IPS DF 6.9 (cell line): ENCODE measurements around the gene RFTN1.

Source experiments
- DNase-seq: peaks from one replicate; pipeline ENCODE4 v3.0.0-alpha.2; 2013; ENCODE audit warnings: low read depth, low spot score
- H3K27ac ChIP-seq: one replicate; pipeline ENCODE4 v1.5.1; 2013; ENCODE audit warnings: low read length, control low read depth
- H3K27me3 ChIP-seq: 2 replicates; pipeline ENCODE4 v1.6.1; 2013; ENCODE audit warnings: mild to moderate bottlenecking, low read length; ENCODE audit not compliant: control insufficient read depth, insufficient read depth
- H3K36me3 ChIP-seq: 2 replicates; pipeline ENCODE4 v1.6.1; 2013; ENCODE audit warnings: low read length; ENCODE audit not compliant: control insufficient read depth, insufficient read depth
- H3K4me1 ChIP-seq: 2 replicates; pipeline ENCODE4 v1.6.1; 2013; ENCODE audit warnings: low read length; ENCODE audit not compliant: control insufficient read depth, insufficient read depth
- H3K4me3 ChIP-seq: 2 replicates; pipeline ENCODE4 v1.5.1; 2013; ENCODE audit warnings: mild to moderate bottlenecking, low read length
- H3K9me3 ChIP-seq: 2 replicates; pipeline ENCODE4 v1.6.1; 2013; ENCODE audit warnings: low read length, inconsistent platforms; ENCODE audit not compliant: control insufficient read depth, insufficient read depth
- WGBS: extraction: QIAGEN DNeasy Blood & Tissue Kit; methylation state at CpG from one replicate; pipeline ENCODE4 v1.1.7; 2013; ENCODE audit warnings: mixed read lengths, missing lambda C conversion rate; ENCODE audit not compliant: insufficient read length, insufficient coverage; 5-methylcytosine and 5-hydroxymethylcytosine counted together

The RFTN1 gene

GRCh38 chr3:16455966-16456365 is 57.5 kb downstream of the RFTN1 start:
- WGBS = no CpG with 5 or more reads among the region's 8 CpGs
- no peak overlapping the region for H3K27ac ChIP-seq
- no peaks in the 10 kb centered on the region for H3K27me3 ChIP-seq
- DNase-seq = no peak
- no peak overlapping the region for H3K4me3 ChIP-seq
- H3K36me3 ChIP-seq = no peaks in the 10 kb centered on the region
- no peaks in the 10 kb centered on the region for H3K9me3 ChIP-seq
- peaks cover 6% of the 10 kb centered on the region; the same call in 1 of the 2 replicates for H3K4me1 ChIP-seq

- Histone ChIP-seq H3K27me3 (no peaks in the 10 kb centered on the region), H3K4me3 (no peak overlapping the region), H3K9me3 (no peaks in the 10 kb centered on the region), H3K4me1 (peaks cover 6% of the 10 kb centered on the region; the same call in 1 of the 2 replicates), H3K36me3 (no peaks in the 10 kb centered on the region), H3K27ac (no peak overlapping the region)
- 100% methylated on average over 2 of the region's 7 CpGs for WGBS
- no peak for DNase-seq
Observed at GRCh38 chr3:16455001-16455400, 58.5 kb downstream of the RFTN1 start.

- Histone ChIP-seq H3K27me3 (no peaks in the 10 kb centered on the region), H3K9me3 (no peaks in the 10 kb centered on the region), H3K4me3 (no peak overlapping the region), H3K4me1 (peaks cover 6% of the 10 kb centered on the region; the same call in 1 of the 2 replicates), H3K27ac (no peak overlapping the region), H3K36me3 (no peaks in the 10 kb centered on the region)
- 100% methylated on average over 2 of the region's 4 CpGs for WGBS
- DNase-seq = no peak
Observed at GRCh38 chr3:16452261-16452660, 61.2 kb downstream of the RFTN1 start.

GRCh38 chr3:16449369-16449768 is 64.1 kb downstream of the RFTN1 start:
- Histone ChIP-seq H3K4me3 (no peak overlapping the region), H3K4me1 (peaks cover 3% of the 10 kb centered on the region; the same call in 1 of the 2 replicates), H3K27me3 (no peaks in the 10 kb centered on the region), H3K27ac (no peak overlapping the region), H3K9me3 (no peaks in the 10 kb centered on the region), H3K36me3 (no peaks in the 10 kb centered on the region)
- DNase-seq = no peak
- WGBS = no CpG with 5 or more reads among the region's 6 CpGs

GRCh38 chr3:16448639-16449070 is 64.8 kb downstream of the RFTN1 start:
- Histone ChIP-seq H3K9me3 (no peaks in the 10 kb centered on the region), H3K4me1 (no peaks in the 10 kb centered on the region), H3K4me3 (no peak overlapping the region), H3K27ac (no peak overlapping the region), H3K27me3 (no peaks in the 10 kb centered on the region), H3K36me3 (no peaks in the 10 kb centered on the region)
- no CpG with 5 or more reads among the region's 6 CpGs for WGBS
- no peak for DNase-seq

- no CpG with 5 or more reads among the region's 4 CpGs for WGBS
- no peaks in the 10 kb centered on the region for H3K27me3 ChIP-seq
- H3K4me3 ChIP-seq = no peak overlapping the region
- H3K36me3 ChIP-seq = no peaks in the 10 kb centered on the region
- DNase-seq = no peak
- H3K9me3 ChIP-seq = no peaks in the 10 kb centered on the region
- H3K4me1 ChIP-seq = no peaks in the 10 kb centered on the region
- no peak overlapping the region for H3K27ac ChIP-seq
Observed at GRCh38 chr3:16447135-16447534, 66.4 kb downstream of the RFTN1 start.

GRCh38 chr3:16444344-16444743 is 69.2 kb downstream of the RFTN1 start:
- Histone ChIP-seq H3K27me3 (no peaks in the 10 kb centered on the region), H3K36me3 (no peaks in the 10 kb centered on the region), H3K27ac (no peak overlapping the region), H3K4me3 (no peak overlapping the region), H3K4me1 (no peaks in the 10 kb centered on the region), H3K9me3 (no peaks in the 10 kb centered on the region)
- no peak for DNase-seq
- no CpG with 5 or more reads among the region's 6 CpGs for WGBS

GRCh38 chr3:16442730-16443129 is 70.8 kb downstream of the RFTN1 start:
- Histone ChIP-seq H3K4me1 (no peaks in the 10 kb centered on the region), H3K9me3 (no peaks in the 10 kb centered on the region), H3K4me3 (no peak overlapping the region), H3K36me3 (no peaks in the 10 kb centered on the region), H3K27ac (no peak overlapping the region), H3K27me3 (no peaks in the 10 kb centered on the region)
- DNase-seq = no peak
- no CpG with 5 or more reads among the region's 1 CpG for WGBS

GRCh38 chr3:16441371-16441875 is 72.1 kb downstream of the RFTN1 start:
- Histone ChIP-seq H3K27ac (no peak overlapping the region), H3K36me3 (no peaks in the 10 kb centered on the region), H3K9me3 (no peaks in the 10 kb centered on the region), H3K4me3 (no peak overlapping the region), H3K27me3 (no peaks in the 10 kb centered on the region), H3K4me1 (no peaks in the 10 kb centered on the region)
- DNase-seq = no peak
- no CpG with 5 or more reads among the region's 5 CpGs for WGBS

GRCh38 chr3:16439848-16440708 is 73.4 kb downstream of the RFTN1 start:
- Histone ChIP-seq H3K9me3 (no peaks in the 10 kb centered on the region), H3K4me1 (no peaks in the 10 kb centered on the region), H3K36me3 (no peaks in the 10 kb centered on the region), H3K27me3 (no peaks in the 10 kb centered on the region), H3K4me3 (no peak overlapping the region), H3K27ac (no peak overlapping the region)
- no peak for DNase-seq
- no CpG with 5 or more reads among the region's 13 CpGs for WGBS
